Activated CD4-positive, alpha-beta T cell treated with anti-CD3 and anti-CD28 coated beads, Interleukin-2, amount 10 ng/mL, durations not matched to agents 24 days and 14 days (primary cell): ENCODE data around the gene PCDH15. TPM values are rescaled to one million over a fixed set of nuclear protein-coding genes. Genes with fewer than 3 reads are reported as not detected.

Experiments
- DNase-seq: peaks from one replicate; pipeline ENCODE4 v3.0.0; 2022
- H3K27ac Mint-ChIP-seq: one replicate; pipeline ENCODE4 v1.8.0; 2022; ENCODE audit warnings: mild to moderate bottlenecking, mixed read lengths
- H3K27me3 Mint-ChIP-seq: one replicate; pipeline ENCODE4 v1.8.0; 2022; ENCODE audit warnings: mixed read lengths
- H3K36me3 Mint-ChIP-seq: one replicate; pipeline ENCODE4 v1.8.0; 2022; ENCODE audit warnings: low read depth, mild to moderate bottlenecking, mixed read lengths
- H3K4me1 Mint-ChIP-seq: one replicate; pipeline ENCODE4 v1.8.0; 2021; ENCODE audit warnings: mixed read lengths
- H3K4me3 Mint-ChIP-seq: one replicate; pipeline ENCODE4 v1.8.0; 2022; ENCODE audit warnings: mild to moderate bottlenecking, moderate library complexity, mixed read lengths
- H3K9me3 Mint-ChIP-seq: one replicate; pipeline ENCODE4 v1.8.0; 2021; ENCODE audit warnings: mixed read lengths
- intact Hi-C: fragments of 100-400 bp; cut with micrococcal nuclease; formaldehyde crosslinking; loops from one replicate; pipeline ENCODE4 v1.15.1; 2023
- total RNA-seq: library from RNA; stranded (reverse); gene quantifications from 2 replicates; pipeline ENCODE4 v1.2.3, GENCODE V29; 2022

PCDH15 gene
- total RNA-seq, 1 donor from 2014 or later = not detected

DNA sequence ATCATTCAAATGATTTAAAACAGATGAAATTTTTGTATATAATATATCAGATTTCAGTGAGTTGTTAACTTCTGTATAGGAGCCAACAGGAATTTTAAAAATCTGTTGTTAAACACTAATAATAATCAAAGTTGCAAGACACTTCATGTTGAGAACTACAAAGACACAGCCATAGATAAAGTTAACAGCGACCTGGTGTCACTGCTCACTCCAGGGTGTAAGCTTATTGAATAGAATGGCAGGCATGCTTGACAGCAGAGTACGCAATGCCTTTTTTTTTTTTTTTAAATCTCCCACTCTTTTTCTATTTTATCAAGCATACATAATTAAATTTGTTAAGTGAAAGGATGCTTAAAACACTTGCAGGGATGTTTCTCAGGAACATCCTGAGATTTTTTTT lies 32.0 kb downstream of the PCDH15 start:
- H3K4me3 Mint-ChIP-seq = no peak overlapping the region
- no peaks in the 10 kb centered on the region for H3K36me3 Mint-ChIP-seq
- no peaks in the 10 kb centered on the region for H3K27me3 Mint-ChIP-seq
- H3K27ac Mint-ChIP-seq = no peak overlapping the region
- no peaks in the 10 kb centered on the region for H3K9me3 Mint-ChIP-seq
- no peak for DNase-seq
- intact Hi-C loops = no loop called here
- no peaks in the 10 kb centered on the region for H3K4me1 Mint-ChIP-seq

DNA sequence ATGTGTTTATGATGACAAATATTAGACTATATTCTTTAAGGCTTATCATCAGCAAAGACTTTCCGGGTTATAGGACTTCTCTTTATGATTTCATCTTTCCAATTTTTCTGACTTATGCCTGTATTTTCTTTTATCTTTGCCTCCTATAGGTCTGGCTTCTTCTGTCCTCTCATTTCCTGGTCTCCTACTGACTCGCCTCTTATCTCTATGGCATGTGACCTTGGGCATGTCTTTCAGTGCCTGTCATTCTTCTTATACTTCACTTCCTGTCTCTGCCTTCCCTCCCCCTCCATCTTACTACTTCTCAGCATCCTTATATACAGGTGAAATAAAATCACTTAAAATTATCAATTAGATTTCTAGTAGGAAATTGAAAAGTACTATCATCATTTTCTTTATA lies 42.2 kb downstream of the PCDH15 start:
- Mint-ChIP-seq H3K27me3 (no peaks in the 10 kb centered on the region), H3K36me3 (no peaks in the 10 kb centered on the region), H3K9me3 (no peaks in the 10 kb centered on the region), H3K27ac (no peak overlapping the region), H3K4me1 (no peaks in the 10 kb centered on the region), H3K4me3 (no peak overlapping the region)
- intact Hi-C loops = no loop called here
- DNase-seq = no peak

GRCh38 chr10:54749623-54750022 lies 51.4 kb downstream of the PCDH15 start:
- H3K27me3 Mint-ChIP-seq = no peaks in the 10 kb centered on the region
- no peak for DNase-seq
- intact Hi-C loops = no loop called here
- no peak overlapping the region for H3K27ac Mint-ChIP-seq
- H3K4me1 Mint-ChIP-seq = no peaks in the 10 kb centered on the region
- H3K4me3 Mint-ChIP-seq = no peak overlapping the region
- no peaks in the 10 kb centered on the region for H3K9me3 Mint-ChIP-seq
- H3K36me3 Mint-ChIP-seq = no peaks in the 10 kb centered on the region

- H3K27me3 Mint-ChIP-seq = no peaks in the 10 kb centered on the region
- no peak for DNase-seq
- intact Hi-C loops = no loop called here
- H3K27ac Mint-ChIP-seq = no peak overlapping the region
- no peaks in the 10 kb centered on the region for H3K36me3 Mint-ChIP-seq
- no peak overlapping the region for H3K4me3 Mint-ChIP-seq
- H3K4me1 Mint-ChIP-seq = no peaks in the 10 kb centered on the region
- no peaks in the 10 kb centered on the region for H3K9me3 Mint-ChIP-seq
Observed at GRCh38 chr10:54745436-54745835, 55.6 kb downstream of the PCDH15 start.

DNA sequence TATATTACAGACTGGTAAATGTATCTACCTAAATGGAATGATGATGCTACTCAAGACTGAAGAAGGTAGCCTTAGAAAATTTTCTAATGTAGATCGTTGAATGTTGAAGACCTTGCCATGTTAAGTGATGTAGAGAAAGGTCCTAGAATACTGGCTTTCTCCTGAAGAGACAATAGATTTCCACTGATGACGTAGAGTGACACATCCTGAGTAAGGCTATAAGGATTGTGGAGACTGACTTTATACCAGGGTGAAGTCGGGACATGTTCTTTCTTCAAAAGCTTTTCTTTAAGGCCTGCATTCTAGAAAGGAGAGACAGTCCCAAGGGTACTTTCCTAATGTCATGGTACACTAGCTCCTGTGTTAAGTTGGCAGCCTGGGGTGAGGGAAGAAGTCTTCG lies 58.6 kb downstream of the PCDH15 start:
- DNase-seq = no peak
- no peak overlapping the region for H3K27ac Mint-ChIP-seq
- no peaks in the 10 kb centered on the region for H3K4me1 Mint-ChIP-seq
- no peaks in the 10 kb centered on the region for H3K9me3 Mint-ChIP-seq
- H3K27me3 Mint-ChIP-seq = no peaks in the 10 kb centered on the region
- intact Hi-C loops = no loop called here
- H3K4me3 Mint-ChIP-seq = no peak overlapping the region
- H3K36me3 Mint-ChIP-seq = no peaks in the 10 kb centered on the region

GRCh38 chr10:54728511-54728910 lies 72.5 kb downstream of the PCDH15 start:
- intact Hi-C loops = no loop called here
- H3K9me3 Mint-ChIP-seq = peaks cover 4% of the 10 kb centered on the region
- no peaks in the 10 kb centered on the region for H3K36me3 Mint-ChIP-seq
- no peaks in the 10 kb centered on the region for H3K4me1 Mint-ChIP-seq
- DNase-seq = no peak
- H3K27ac Mint-ChIP-seq = no peak overlapping the region
- H3K4me3 Mint-ChIP-seq = no peak overlapping the region
- H3K27me3 Mint-ChIP-seq = no peaks in the 10 kb centered on the region

DNA sequence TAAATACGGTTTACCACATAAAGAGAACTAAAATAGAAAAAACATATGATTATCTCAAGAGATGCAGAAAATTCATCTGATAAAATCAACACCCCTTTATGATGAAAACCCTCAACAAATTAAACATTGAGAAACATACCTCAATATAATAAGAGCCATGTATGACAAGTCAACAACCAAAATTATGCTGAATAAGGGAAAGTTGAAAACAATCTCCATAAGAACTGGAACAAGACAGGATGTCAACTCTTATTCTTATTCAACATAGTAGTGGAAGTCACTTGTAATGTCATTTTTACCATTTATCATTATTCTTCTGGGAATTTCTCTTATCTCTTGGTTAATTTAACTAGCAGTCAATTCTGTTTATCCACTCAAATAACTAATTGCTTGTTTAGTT lies 79.0 kb downstream of the PCDH15 start:
- Mint-ChIP-seq H3K9me3 (peaks cover 10% of the 10 kb centered on the region), H3K4me3 (no peak overlapping the region), H3K27me3 (no peaks in the 10 kb centered on the region), H3K4me1 (no peaks in the 10 kb centered on the region), H3K27ac (no peak overlapping the region), H3K36me3 (no peaks in the 10 kb centered on the region)
- intact Hi-C loops = no loop called here
- DNase-seq = no peak

DNA sequence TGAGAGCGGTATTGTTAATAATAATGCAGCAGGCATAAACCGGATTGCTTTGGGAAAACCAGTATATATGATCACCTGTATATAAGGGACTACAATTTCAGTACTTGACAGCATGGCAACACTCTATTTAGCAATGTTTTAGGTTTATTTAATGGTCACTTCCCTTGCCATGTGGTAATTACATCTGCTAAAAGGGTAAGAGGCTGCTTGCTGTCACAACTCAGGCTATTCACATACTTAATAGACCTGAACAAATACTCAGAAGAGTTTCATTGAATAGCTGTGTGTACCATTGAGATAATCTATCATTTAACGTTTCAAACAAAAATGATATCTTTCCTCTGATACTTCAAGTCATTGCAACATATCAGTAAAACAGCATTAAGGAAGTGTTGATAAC lies 90.1 kb downstream of the PCDH15 start:
- Mint-ChIP-seq H3K9me3 (no peaks in the 10 kb centered on the region), H3K27ac (no peak overlapping the region), H3K4me1 (no peaks in the 10 kb centered on the region), H3K4me3 (no peak overlapping the region), H3K27me3 (no peaks in the 10 kb centered on the region), H3K36me3 (no peaks in the 10 kb centered on the region)
- intact Hi-C loops = no loop called here
- no peak for DNase-seq

DNA sequence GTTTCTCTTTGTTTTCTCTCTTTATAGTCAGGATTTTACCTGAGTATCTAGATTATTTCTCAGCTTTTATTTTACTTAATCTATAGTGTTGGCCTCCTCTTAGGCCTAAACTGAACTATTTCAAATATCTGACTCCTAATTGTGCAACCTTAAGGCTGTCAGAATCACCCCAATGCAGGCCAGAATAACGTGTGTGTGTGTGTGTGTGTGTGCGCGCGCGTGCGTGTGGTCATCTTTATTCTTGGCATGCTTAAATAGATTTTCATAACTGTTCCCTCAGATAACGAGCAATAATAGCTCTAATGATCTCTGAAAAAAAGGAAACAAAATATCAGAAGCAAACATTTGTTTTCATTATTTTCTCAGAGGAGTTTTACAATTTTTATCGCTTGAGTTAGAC lies 92.4 kb downstream of the PCDH15 start:
- no peak overlapping the region for H3K27ac Mint-ChIP-seq

GRCh38 chr10:54708021-54708420 lies 93.0 kb downstream of the PCDH15 start:
- intact Hi-C loops = no loop called here

More for the DNA sequence above, 92.4 kb downstream of the PCDH15 start:
- no peaks in the 10 kb centered on the region for H3K4me1 Mint-ChIP-seq
- DNase-seq = no peak
- intact Hi-C loops = no loop called here
- no peaks in the 10 kb centered on the region for H3K9me3 Mint-ChIP-seq
- H3K36me3 Mint-ChIP-seq = no peaks in the 10 kb centered on the region
- H3K4me3 Mint-ChIP-seq = no peak overlapping the region
- H3K27me3 Mint-ChIP-seq = no peaks in the 10 kb centered on the region

GRCh38 chr10:54702583-54703485 lies 98.2 kb downstream of the PCDH15 start:
- H3K36me3 Mint-ChIP-seq = no peaks in the 10 kb centered on the region
- DNase-seq = no peak
- H3K9me3 Mint-ChIP-seq = no peaks in the 10 kb centered on the region
- H3K4me3 Mint-ChIP-seq = no peak overlapping the region
- H3K27ac Mint-ChIP-seq = no peak overlapping the region
- H3K27me3 Mint-ChIP-seq = no peaks in the 10 kb centered on the region
- no peaks in the 10 kb centered on the region for H3K4me1 Mint-ChIP-seq
- intact Hi-C loops = no loop called here

More at GRCh38 chr10:54708021-54708420, 93.0 kb downstream of the PCDH15 start:
- H3K9me3 Mint-ChIP-seq = no peaks in the 10 kb centered on the region
- no peaks in the 10 kb centered on the region for H3K27me3 Mint-ChIP-seq
- H3K36me3 Mint-ChIP-seq = no peaks in the 10 kb centered on the region
- no peak for DNase-seq
- no peak overlapping the region for H3K4me3 Mint-ChIP-seq
- H3K27ac Mint-ChIP-seq = no peak overlapping the region
- H3K4me1 Mint-ChIP-seq = no peaks in the 10 kb centered on the region

- no peaks in the 10 kb centered on the region for H3K36me3 Mint-ChIP-seq
- intact Hi-C loops = no loop called here
- no peaks in the 10 kb centered on the region for H3K9me3 Mint-ChIP-seq
Observed at GRCh38 chr10:54691331-54691730, 109.7 kb downstream of the PCDH15 start.

DNA sequence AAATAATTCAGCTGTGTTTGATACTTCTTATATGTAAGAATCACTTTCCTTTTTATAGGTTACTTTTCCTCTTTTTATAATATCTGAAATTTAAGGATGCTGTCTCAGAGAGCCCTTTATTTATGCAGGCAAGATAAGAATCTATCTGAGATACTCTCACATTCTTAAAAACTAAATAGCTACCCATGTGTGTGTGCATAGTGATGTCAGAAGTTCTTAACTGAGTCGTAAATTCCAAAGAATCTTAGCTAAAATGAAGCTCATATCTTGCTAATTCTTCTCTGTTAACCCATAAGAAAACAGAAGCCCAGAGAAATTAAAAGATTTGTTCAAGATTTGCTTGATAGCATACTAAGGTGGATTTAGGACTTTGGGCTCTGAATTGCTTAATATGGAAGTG lies 118.5 kb downstream of the PCDH15 start:
- no peaks in the 10 kb centered on the region for H3K9me3 Mint-ChIP-seq
- no peaks in the 10 kb centered on the region for H3K27me3 Mint-ChIP-seq
- H3K4me3 Mint-ChIP-seq = no peak overlapping the region
- no peak overlapping the region for H3K27ac Mint-ChIP-seq
- no peak for DNase-seq
- no peaks in the 10 kb centered on the region for H3K36me3 Mint-ChIP-seq
- intact Hi-C loops = no loop called here
- H3K4me1 Mint-ChIP-seq = no peaks in the 10 kb centered on the region

More at GRCh38 chr10:54691331-54691730, 109.7 kb downstream of the PCDH15 start:
- no peaks in the 10 kb centered on the region for H3K27me3 Mint-ChIP-seq
- no peak overlapping the region for H3K27ac Mint-ChIP-seq
- no peak for DNase-seq
- no peaks in the 10 kb centered on the region for H3K4me1 Mint-ChIP-seq
- no peak overlapping the region for H3K4me3 Mint-ChIP-seq

GRCh38 chr10:54681136-54681535 lies 119.9 kb downstream of the PCDH15 start:
- intact Hi-C loops = no loop called here
- no peaks in the 10 kb centered on the region for H3K36me3 Mint-ChIP-seq
- no peak for DNase-seq
- no peaks in the 10 kb centered on the region for H3K4me1 Mint-ChIP-seq
- no peak overlapping the region for H3K4me3 Mint-ChIP-seq
- no peak overlapping the region for H3K27ac Mint-ChIP-seq
- H3K27me3 Mint-ChIP-seq = no peaks in the 10 kb centered on the region
- H3K9me3 Mint-ChIP-seq = peaks cover 5% of the 10 kb centered on the region

DNA sequence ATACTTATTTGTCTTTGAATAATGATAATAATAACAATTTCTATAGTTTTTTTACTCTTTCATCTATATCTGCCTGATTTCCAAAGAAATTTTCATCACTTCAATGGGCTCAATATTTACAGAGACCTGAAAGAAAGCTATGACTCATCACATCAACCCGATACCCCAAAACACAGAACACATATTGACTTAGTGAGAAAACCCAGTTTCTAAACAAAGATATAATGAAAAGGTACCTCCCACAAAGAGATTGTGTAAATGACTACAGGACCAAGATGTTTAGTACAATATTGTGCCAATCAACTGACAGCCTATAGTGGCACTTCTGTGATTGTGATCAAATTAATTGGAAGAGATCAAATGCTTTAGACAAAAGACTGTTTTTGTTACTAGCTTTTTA lies 133.9 kb downstream of the PCDH15 start:
- no peaks in the 10 kb centered on the region for H3K36me3 Mint-ChIP-seq
- H3K4me3 Mint-ChIP-seq = no peak overlapping the region
- DNase-seq = no peak
- H3K4me1 Mint-ChIP-seq = no peaks in the 10 kb centered on the region
- H3K27me3 Mint-ChIP-seq = no peaks in the 10 kb centered on the region
- intact Hi-C loops = no loop called here
- H3K27ac Mint-ChIP-seq = no peak overlapping the region
- H3K9me3 Mint-ChIP-seq = no peaks in the 10 kb centered on the region
